C4-2B (cell line): ENCODE data around the gene CBX2.

Experiments used
- ZFX ChIP-seq: fragments of 450-650 bp; IDR thresholded peaks from 2 replicates; pipeline ENCODE4 v1.6.1; 2017
- TF ChIP-seq, protein P1 (sequence below): fragments of 450-650 bp; conservative IDR thresholded peaks from 2 replicates; pipeline ENCODE4 v1.5.1; 2017; ENCODE audit warnings: mild to moderate bottlenecking

DNA sequence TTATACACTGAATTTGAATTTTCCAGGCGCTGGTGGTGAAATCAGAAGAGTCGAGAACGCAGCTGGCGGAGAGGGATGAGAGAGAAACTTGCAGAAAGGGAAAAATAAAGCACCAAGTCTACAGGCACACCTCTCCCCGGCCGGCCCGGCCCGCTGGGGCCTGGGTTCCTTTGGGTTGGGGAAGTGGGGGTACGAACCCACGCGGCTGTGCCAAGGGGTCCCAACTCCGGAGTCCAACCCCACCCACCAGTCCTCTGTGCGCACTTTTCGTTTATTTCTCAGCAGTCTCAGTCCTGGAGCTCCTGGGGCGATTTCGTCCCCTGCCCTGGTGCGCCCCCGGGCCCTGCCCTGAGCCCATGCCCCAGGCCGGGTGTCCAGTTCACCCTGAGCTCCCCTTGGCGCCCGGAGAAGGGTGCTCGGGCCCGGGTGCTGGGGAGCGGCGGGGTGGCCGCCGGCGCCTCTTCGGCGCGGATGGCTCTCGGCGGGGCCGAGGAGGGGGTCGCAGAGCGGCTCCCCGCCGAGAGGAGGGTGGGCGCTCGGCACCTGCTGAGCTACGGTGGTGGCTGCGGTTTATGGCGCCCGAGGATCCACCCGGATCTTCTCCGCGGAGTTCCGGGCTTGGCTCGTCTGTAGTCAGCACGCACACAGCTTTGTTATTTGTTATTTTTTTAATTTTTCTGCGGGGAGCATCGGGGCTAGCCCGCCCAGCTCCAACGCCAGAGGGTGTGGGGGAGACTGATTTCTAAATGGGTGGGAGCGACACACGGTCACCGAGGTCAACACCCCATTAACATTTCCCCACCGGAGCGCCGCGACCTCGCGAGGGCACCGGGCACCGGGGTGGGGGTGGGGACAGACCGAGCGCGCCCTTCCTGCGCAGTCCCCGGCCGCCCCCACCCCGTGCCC lies 34.7 kb downstream of the CBX2 start:
- TF ChIP-seq, protein P1, sequence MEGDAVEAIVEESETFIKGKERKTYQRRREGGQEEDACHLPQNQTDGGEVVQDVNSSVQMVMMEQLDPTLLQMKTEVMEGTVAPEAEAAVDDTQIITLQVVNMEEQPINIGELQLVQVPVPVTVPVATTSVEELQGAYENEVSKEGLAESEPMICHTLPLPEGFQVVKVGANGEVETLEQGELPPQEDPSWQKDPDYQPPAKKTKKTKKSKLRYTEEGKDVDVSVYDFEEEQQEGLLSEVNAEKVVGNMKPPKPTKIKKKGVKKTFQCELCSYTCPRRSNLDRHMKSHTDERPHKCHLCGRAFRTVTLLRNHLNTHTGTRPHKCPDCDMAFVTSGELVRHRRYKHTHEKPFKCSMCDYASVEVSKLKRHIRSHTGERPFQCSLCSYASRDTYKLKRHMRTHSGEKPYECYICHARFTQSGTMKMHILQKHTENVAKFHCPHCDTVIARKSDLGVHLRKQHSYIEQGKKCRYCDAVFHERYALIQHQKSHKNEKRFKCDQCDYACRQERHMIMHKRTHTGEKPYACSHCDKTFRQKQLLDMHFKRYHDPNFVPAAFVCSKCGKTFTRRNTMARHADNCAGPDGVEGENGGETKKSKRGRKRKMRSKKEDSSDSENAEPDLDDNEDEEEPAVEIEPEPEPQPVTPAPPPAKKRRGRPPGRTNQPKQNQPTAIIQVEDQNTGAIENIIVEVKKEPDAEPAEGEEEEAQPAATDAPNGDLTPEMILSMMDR: no peak
- TF ChIP-seq ZFX: no peak
